Panc1 (cell line): ENCODE data around the gene DSG3. TPM values are rescaled to one million over a fixed set of nuclear protein-coding genes. Genes with fewer than 3 reads are reported as not detected.

Experiments
- ATAC-seq: fragments of 200-7000 bp; cut with Tn5 transposase; 2 replicates; pipeline ENCODE4 v1.9.1; 2020; ENCODE audit warnings: mild to moderate bottlenecking, moderate library complexity
- BruUV-seq: library from RNA; stranded (reverse); fragments of 400-500 nt; replicated peaks from 2 replicates; lab custom pipeline; 2021; lab: Mats Ljungman, UMichigan
- CTCF ChIA-PET: fragments of 300-600 bp; sonication (Branson Sonifier 250); formaldehyde crosslinking; loops from one replicate; lab custom pipeline; 2022; ENCODE audit warnings: antibody characterized with exemption; lab: Charles Lee
- POLR2A ChIA-PET: fragments of 300-600 bp; sonication (Branson Sonifier 250); formaldehyde crosslinking; loops from one replicate; lab custom pipeline; 2022; ENCODE audit warnings: antibody characterized with exemption; lab: Charles Lee
- DNase-seq: peaks from one replicate; pipeline ENCODE4 v3.0.0-alpha.2; 2010; ENCODE audit warnings: low read depth, low spot score
- H3K27ac ChIP-seq: 2 replicates; pipeline ENCODE4 v1.5.1; 2011; ENCODE audit warnings: mild to moderate bottlenecking, low read length, inconsistent platforms
- H3K27me3 ChIP-seq: fragments of 200-500 bp; sonication (Bioruptor generic); 2 replicates; pipeline ENCODE4 v1.6.0; 2014; ENCODE audit warnings: low read length, inconsistent platforms; ENCODE audit not compliant: control insufficient read depth, insufficient read depth
- H3K36me3 ChIP-seq: fragments of 200-500 bp; sonication (Bioruptor generic); 2 replicates; pipeline ENCODE4 v1.5.1; 2014; ENCODE audit warnings: inconsistent platforms, mild to moderate bottlenecking, low read length, moderate library complexity; ENCODE audit not compliant: control insufficient read depth, insufficient read depth
- H3K4me1 ChIP-seq: 2 replicates; pipeline ENCODE4 v1.5.1; 2011; ENCODE audit warnings: inconsistent platforms, mild to moderate bottlenecking, low read length, moderate library complexity; ENCODE audit not compliant: control insufficient read depth, insufficient read depth
- H3K4me3 ChIP-seq, 2 experiments: 2 replicates each; pipeline ENCODE4 v1.5.1; 2011 to 2012; ENCODE audit warnings: low read depth in 2 of 2, low read length in 2 of 2, mild to moderate bottlenecking in 2 of 2, inconsistent platforms in 1 of 2, moderate library complexity in 1 of 2
- H3K9me3 ChIP-seq: fragments of 200-500 bp; sonication (Bioruptor generic); 2 replicates; pipeline ENCODE4 v1.5.1; 2014; ENCODE audit warnings: low read depth, mild to moderate bottlenecking, inconsistent platforms, low read length, moderate library complexity; ENCODE audit not compliant: control insufficient read depth, insufficient read depth
- POLR2AphosphoS5 ChIP-seq: IDR thresholded peaks from 2 replicates; pipeline ENCODE4 v1.6.1; 2012; ENCODE audit warnings: mild to moderate bottlenecking, low read depth, low read length, moderate library complexity
- SIN3A ChIP-seq: IDR thresholded peaks from 2 replicates; pipeline ENCODE4 v1.6.1; 2012; ENCODE audit warnings: low read depth, mild to moderate bottlenecking, low read length, moderate library complexity, borderline replicate concordance; ENCODE audit not compliant: insufficient read depth
- TCF7L2 ChIP-seq: IDR thresholded peaks from 2 replicates; pipeline ENCODE4 v1.6.1; 2011; ENCODE audit warnings: mild to moderate bottlenecking, low read depth, low read length, inconsistent platforms
- in situ Hi-C: cut with HindIII; loops from 2 replicates; pipeline ENCODE4 v1.10.0; 2016; ENCODE audit warnings: low sequenced_read_pairs, low pct_unique_long_range_greater_than_20kb
- intact Hi-C: fragments of 100-400 bp; cut with micrococcal nuclease; formaldehyde crosslinking; loops from one replicate; pipeline ENCODE4 v1.10.0; 2022; ENCODE audit not compliant: unreplicated experiment
- total RNA-seq: library from RNA; stranded (reverse); gene quantifications from one replicate; pipeline ENCODE4 v1.2.1, GENCODE V29; 2021; ENCODE audit not compliant: unreplicated experiment
- TF ChIP-seq, protein P1 (sequence below): fragments of 450-650 bp; IDR thresholded peaks from 2 replicates; pipeline ENCODE4 v1.5.1; 2017; ENCODE audit warnings: mild to moderate bottlenecking
- TF ChIP-seq, protein P2 (sequence below), 2 experiments: IDR thresholded peaks; 2 replicates each; pipeline ENCODE4 v1.6.1; 2011 to 2012; ENCODE audit warnings: low read depth in 2 of 2, control low read depth in 1 of 2, low read length in 1 of 2, mild to moderate bottlenecking in 1 of 2, moderate library complexity in 1 of 2; ENCODE audit not compliant: insufficient read depth in 1 of 2

DSG3 gene
- total RNA-seq, 1 experiment from 2014 or later: 0.03 TPM

DNA sequence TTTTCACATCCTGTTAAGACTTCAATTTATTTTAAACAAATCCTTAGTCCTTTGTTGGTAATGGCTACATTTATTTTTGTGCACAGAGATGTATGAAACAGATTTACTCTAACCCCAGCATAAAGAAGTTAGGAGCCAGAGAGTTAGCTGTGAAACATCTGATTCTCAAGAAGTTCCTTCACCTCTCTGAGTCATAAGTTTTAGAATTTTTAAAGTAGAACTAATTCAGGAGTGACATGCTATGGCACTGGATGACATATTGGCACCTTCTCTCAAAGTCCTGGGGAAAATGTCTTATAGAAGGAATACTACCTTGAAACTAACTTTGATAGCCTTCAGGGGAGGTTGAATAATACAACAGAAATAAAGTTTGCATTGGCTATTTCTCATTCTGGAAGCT lies 44.0 kb downstream of the DSG3 start:
- DNase-seq (no peak), ATAC-seq (no peak)
- intact Hi-C loops: no loop called here
- no TSS peak for BruUV-seq
- Histone ChIP-seq H3K27ac (no peak overlapping the region), H3K27me3 (no peaks in the 10 kb centered on the region), H3K4me1 (no peaks in the 10 kb centered on the region), H3K36me3 (no peaks in the 10 kb centered on the region), H3K4me3 (no peak overlapping the region), H3K9me3 (no peaks in the 10 kb centered on the region)
- in situ Hi-C loops: no loop called here
- ChIA-PET POLR2A (no interaction called here), CTCF (no interaction called here)
- TF ChIP-seq TCF7L2: no peak
- TF ChIP-seq POLR2AphosphoS5: no peak

DNA sequence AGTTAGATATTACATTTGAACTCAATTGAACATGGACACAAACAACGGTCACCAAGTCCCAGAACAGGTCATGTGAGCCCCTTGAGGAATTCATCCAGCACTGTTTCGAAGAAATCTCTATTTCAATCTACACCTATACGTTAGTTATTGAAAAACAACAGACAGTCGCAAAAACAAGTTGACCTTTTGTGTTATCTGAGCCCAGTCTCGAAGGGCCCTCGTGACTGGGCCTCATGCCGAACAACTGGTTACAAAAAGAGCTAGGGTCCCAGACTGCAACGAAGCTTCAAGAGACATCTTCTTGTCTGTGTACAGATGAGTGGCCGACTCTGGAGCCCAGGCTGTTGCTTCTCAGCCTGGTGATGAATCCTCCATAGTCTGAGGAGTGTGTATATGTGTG lies 45.1 kb downstream of the DSG3 start:
- H3K27ac ChIP-seq: no peak overlapping the region
- ATAC-seq (no peak), DNase-seq (no peak)
- ChIA-PET POLR2A (no interaction called here), CTCF (no interaction called here)
- in situ Hi-C loops: no loop called here
- intact Hi-C loops: no loop called here
- no peaks in the 10 kb centered on the region for H3K9me3 ChIP-seq
- no peaks in the 10 kb centered on the region for H3K36me3 ChIP-seq
- TF ChIP-seq, protein P1, sequence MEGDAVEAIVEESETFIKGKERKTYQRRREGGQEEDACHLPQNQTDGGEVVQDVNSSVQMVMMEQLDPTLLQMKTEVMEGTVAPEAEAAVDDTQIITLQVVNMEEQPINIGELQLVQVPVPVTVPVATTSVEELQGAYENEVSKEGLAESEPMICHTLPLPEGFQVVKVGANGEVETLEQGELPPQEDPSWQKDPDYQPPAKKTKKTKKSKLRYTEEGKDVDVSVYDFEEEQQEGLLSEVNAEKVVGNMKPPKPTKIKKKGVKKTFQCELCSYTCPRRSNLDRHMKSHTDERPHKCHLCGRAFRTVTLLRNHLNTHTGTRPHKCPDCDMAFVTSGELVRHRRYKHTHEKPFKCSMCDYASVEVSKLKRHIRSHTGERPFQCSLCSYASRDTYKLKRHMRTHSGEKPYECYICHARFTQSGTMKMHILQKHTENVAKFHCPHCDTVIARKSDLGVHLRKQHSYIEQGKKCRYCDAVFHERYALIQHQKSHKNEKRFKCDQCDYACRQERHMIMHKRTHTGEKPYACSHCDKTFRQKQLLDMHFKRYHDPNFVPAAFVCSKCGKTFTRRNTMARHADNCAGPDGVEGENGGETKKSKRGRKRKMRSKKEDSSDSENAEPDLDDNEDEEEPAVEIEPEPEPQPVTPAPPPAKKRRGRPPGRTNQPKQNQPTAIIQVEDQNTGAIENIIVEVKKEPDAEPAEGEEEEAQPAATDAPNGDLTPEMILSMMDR: no peak
- TF ChIP-seq POLR2AphosphoS5: no peak
- TF ChIP-seq SIN3A: no peak
- no peak for TF ChIP-seq TCF7L2
- TF ChIP-seq, protein P2, sequence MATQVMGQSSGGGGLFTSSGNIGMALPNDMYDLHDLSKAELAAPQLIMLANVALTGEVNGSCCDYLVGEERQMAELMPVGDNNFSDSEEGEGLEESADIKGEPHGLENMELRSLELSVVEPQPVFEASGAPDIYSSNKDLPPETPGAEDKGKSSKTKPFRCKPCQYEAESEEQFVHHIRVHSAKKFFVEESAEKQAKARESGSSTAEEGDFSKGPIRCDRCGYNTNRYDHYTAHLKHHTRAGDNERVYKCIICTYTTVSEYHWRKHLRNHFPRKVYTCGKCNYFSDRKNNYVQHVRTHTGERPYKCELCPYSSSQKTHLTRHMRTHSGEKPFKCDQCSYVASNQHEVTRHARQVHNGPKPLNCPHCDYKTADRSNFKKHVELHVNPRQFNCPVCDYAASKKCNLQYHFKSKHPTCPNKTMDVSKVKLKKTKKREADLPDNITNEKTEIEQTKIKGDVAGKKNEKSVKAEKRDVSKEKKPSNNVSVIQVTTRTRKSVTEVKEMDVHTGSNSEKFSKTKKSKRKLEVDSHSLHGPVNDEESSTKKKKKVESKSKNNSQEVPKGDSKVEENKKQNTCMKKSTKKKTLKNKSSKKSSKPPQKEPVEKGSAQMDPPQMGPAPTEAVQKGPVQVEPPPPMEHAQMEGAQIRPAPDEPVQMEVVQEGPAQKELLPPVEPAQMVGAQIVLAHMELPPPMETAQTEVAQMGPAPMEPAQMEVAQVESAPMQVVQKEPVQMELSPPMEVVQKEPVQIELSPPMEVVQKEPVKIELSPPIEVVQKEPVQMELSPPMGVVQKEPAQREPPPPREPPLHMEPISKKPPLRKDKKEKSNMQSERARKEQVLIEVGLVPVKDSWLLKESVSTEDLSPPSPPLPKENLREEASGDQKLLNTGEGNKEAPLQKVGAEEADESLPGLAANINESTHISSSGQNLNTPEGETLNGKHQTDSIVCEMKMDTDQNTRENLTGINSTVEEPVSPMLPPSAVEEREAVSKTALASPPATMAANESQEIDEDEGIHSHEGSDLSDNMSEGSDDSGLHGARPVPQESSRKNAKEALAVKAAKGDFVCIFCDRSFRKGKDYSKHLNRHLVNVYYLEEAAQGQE (IDR thresholded peaks at IDR 0.05; ENCODE audit: insufficient read depth in 1 of 2, low read depth in 2 of 2, low read length in 1 of 2): no peak
- BruUV-seq: no TSS peak
- no peak overlapping the region for H3K4me3 ChIP-seq
- H3K4me1 ChIP-seq: no peaks in the 10 kb centered on the region
- H3K27me3 ChIP-seq: no peaks in the 10 kb centered on the region; the same call in 1 of the 2 replicates

DNA sequence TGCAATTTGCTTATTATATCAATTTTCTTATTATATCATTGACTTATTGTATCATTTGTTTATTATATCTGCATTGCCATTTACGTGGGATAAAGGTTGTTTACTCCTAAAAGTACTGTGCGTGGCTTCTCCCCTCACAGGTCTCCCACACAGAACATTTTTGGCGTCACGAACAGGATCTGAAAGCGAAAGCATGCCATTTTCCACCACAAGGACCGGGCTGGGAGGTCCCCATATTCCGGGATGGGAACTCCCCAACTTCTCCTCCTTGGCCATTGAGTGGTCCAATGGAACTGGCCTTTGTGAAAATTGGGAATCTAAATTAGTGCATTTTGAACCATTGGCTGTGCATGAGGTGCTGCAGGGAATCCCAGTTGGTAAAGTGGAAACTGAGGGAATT lies 45.6 kb downstream of the DSG3 start:
- DNase-seq: no peak
- no peak overlapping the region for H3K4me3 ChIP-seq
- H3K27me3 ChIP-seq: no peaks in the 10 kb centered on the region; the same call in 1 of the 2 replicates
- TF ChIP-seq POLR2AphosphoS5: no peak
- TF ChIP-seq, protein P2 (IDR thresholded peaks at IDR 0.05; ENCODE audit: insufficient read depth in 1 of 2, low read depth in 2 of 2, low read length in 1 of 2): no peak
- no peak for TF ChIP-seq SIN3A
- no peak for TF ChIP-seq TCF7L2
- TF ChIP-seq, protein P1: no peak
- no peaks in the 10 kb centered on the region for H3K36me3 ChIP-seq
- ChIA-PET POLR2A (no interaction called here), CTCF (no interaction called here)
- BruUV-seq: no TSS peak
- no peaks in the 10 kb centered on the region for H3K9me3 ChIP-seq
- no peak for ATAC-seq
- H3K27ac ChIP-seq: no peak overlapping the region
- in situ Hi-C loops (no loop called here), intact Hi-C loops (no loop called here)
- no peaks in the 10 kb centered on the region for H3K4me1 ChIP-seq
